BLaER1 (cell line): Measurements from ENCODE around the gene PLPP6.

Source experiments
- H3K27ac ChIP-seq: shearing (Covaris generic); formaldehyde crosslinking; 2 replicates; pipeline ENCODE4 v1.8.1; 2022
- H3K27me3 ChIP-seq: shearing (Covaris generic); formaldehyde crosslinking; 2 replicates; pipeline ENCODE4 v1.8.1; 2022
- H3K36me3 ChIP-seq: shearing (Covaris generic); formaldehyde crosslinking; 2 replicates; pipeline ENCODE4 v1.8.1; 2022
- H3K4me1 ChIP-seq: shearing (Covaris generic); formaldehyde crosslinking; 2 replicates; pipeline ENCODE4 v1.8.1; 2022
- H3K4me2 ChIP-seq: shearing (Covaris generic); formaldehyde crosslinking; 2 replicates; pipeline ENCODE4 v1.8.1; 2022
- H3K4me3 ChIP-seq: shearing (Covaris generic); formaldehyde crosslinking; 2 replicates; pipeline ENCODE4 v1.8.1; 2022
- H3K9ac ChIP-seq: shearing (Covaris generic); formaldehyde crosslinking; 2 replicates; pipeline ENCODE4 v1.8.1; 2022
- H3K9me3 ChIP-seq: shearing (Covaris generic); formaldehyde crosslinking; 2 replicates; pipeline ENCODE4 v1.8.1; 2022
- H4K20me1 ChIP-seq: shearing (Covaris generic); formaldehyde crosslinking; 2 replicates; pipeline ENCODE4 v1.8.1; 2022
- Cebpa-rat ChIP-seq: shearing (Covaris generic); IDR thresholded peaks from 2 replicates; pipeline ENCODE4 v1.8.1; 2022

PLPP6 gene

GRCh38 chr9:4674783-4675182 lies 12.7 kb downstream of the PLPP6 start:
- no peaks in the 10 kb centered on the region for H3K9me3 ChIP-seq
- H3K4me3 ChIP-seq = no peak overlapping the region
- H3K27me3 ChIP-seq = no peaks in the 10 kb centered on the region
- no peak overlapping the region for H3K4me2 ChIP-seq
- no peaks in the 10 kb centered on the region for H4K20me1 ChIP-seq
- peaks cover 10% of the 10 kb centered on the region for H3K4me1 ChIP-seq
- H3K36me3 ChIP-seq = no peaks in the 10 kb centered on the region
- no peak overlapping the region for H3K9ac ChIP-seq
- TF ChIP-seq Cebpa-rat = no peak
- H3K27ac ChIP-seq = no peak overlapping the region

DNA sequence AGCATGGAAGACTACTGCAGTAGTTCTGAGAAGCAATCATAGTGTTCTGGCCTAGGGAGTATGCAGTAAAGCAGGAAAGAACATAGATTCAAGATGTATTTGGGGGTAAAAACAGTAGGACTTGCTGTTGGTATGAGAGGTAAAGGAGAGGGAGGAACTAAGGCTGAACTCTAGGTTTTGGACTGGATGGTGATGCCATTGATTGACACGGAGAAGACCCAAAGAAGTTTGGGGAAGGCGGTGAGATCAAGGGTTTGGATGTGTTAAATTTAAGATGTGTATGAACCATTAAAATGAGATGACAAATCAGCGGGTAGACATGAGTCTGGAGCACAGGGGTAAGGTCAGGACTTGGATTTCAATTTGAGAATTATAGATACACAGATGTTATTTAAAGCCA lies 15.3 kb downstream of the PLPP6 start:
- Histone ChIP-seq H4K20me1 (no peaks in the 10 kb centered on the region), H3K4me2 (no peak overlapping the region), H3K9ac (no peak overlapping the region), H3K9me3 (no peaks in the 10 kb centered on the region), H3K36me3 (no peaks in the 10 kb centered on the region), H3K27ac (no peak overlapping the region), H3K27me3 (no peaks in the 10 kb centered on the region), H3K4me1 (peaks cover 22% of the 10 kb centered on the region), H3K4me3 (no peak overlapping the region)
- no peak for TF ChIP-seq Cebpa-rat

- peak overlapping the region; percentile 91 for H3K9ac ChIP-seq
- no peak for TF ChIP-seq Cebpa-rat
- peak overlapping the region; percentile 82 for H3K4me3 ChIP-seq
- H4K20me1 ChIP-seq = peaks cover 6% of the 10 kb centered on the region
- H3K36me3 ChIP-seq = peaks cover 7% of the 10 kb centered on the region
- H3K27me3 ChIP-seq = no peaks in the 10 kb centered on the region
- no peaks in the 10 kb centered on the region for H3K9me3 ChIP-seq
- H3K4me2 ChIP-seq = peak overlapping the region; percentile 78
- H3K27ac ChIP-seq = peak overlapping the region; percentile 94
- peaks cover 22% of the 10 kb centered on the region for H3K4me1 ChIP-seq
Measured at GRCh38 chr9:4678679-4679267, 16.7 kb downstream of the PLPP6 start.

- Histone ChIP-seq H3K4me3 (peak within 1 kb of the TSS; percentile 82), H3K9ac (peak within 1 kb of the TSS; percentile 91), H4K20me1 (peaks cover 14% of the 10 kb centered on the region), H3K36me3 (peaks cover 12% of the 10 kb centered on the region), H3K27ac (peak within 1 kb of the TSS; percentile 94), H3K9me3 (no peaks in the 10 kb centered on the region), H3K4me1 (peaks cover 22% of the 10 kb centered on the region), H3K27me3 (no peaks in the 10 kb centered on the region), H3K4me2 (peak within 1 kb of the TSS; percentile 79)
- no peak for TF ChIP-seq Cebpa-rat
Measured at GRCh38 chr9:4679268-4680172, 17.4 kb downstream of the PLPP6 start, which contains the start of gene CDC37L1. CDC37L1 (plus strand) TSS chr9:4679569; CDS start chr9:4679768, 199 bp downstream.

DNA sequence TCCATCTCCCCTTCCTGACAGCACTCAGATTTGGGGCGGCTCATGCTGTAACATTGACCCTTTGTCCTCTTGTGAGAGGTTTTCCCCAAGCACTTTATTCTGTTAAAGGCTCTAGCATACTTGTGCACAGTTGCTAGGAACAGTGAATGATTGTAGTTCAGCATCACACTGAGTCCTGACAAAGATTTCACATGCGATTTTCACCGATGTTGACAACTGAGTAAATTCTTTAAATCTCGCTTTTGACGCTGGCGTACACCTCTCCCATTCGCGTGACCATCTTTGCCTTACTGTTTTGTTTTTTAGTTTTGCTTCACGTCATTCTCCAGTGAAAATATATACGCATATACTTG lies 18.1 kb downstream of the PLPP6 start:
- Histone ChIP-seq H3K9ac (peak overlapping the region; percentile 91), H3K27me3 (no peaks in the 10 kb centered on the region), H3K4me2 (peak overlapping the region; percentile 79), H3K9me3 (no peaks in the 10 kb centered on the region), H3K4me3 (peak overlapping the region; percentile 82), H3K27ac (peak overlapping the region; percentile 94), H3K36me3 (peaks cover 18% of the 10 kb centered on the region), H4K20me1 (peaks cover 20% of the 10 kb centered on the region), H3K4me1 (peaks cover 22% of the 10 kb centered on the region)
- no peak for TF ChIP-seq Cebpa-rat

- peaks cover 22% of the 10 kb centered on the region for H3K4me1 ChIP-seq
- H4K20me1 ChIP-seq = peaks cover 22% of the 10 kb centered on the region
- peak overlapping the region; percentile 82 for H3K4me3 ChIP-seq
- H3K27ac ChIP-seq = peak overlapping the region; percentile 94
- H3K36me3 ChIP-seq = peaks cover 22% of the 10 kb centered on the region
- peak overlapping the region; percentile 79 for H3K4me2 ChIP-seq
- peak overlapping the region; percentile 91 for H3K9ac ChIP-seq
- no peaks in the 10 kb centered on the region for H3K27me3 ChIP-seq
- H3K9me3 ChIP-seq = no peaks in the 10 kb centered on the region
- no peak for TF ChIP-seq Cebpa-rat
Measured at GRCh38 chr9:4680750-4681149, 18.7 kb downstream of the PLPP6 start.

DNA sequence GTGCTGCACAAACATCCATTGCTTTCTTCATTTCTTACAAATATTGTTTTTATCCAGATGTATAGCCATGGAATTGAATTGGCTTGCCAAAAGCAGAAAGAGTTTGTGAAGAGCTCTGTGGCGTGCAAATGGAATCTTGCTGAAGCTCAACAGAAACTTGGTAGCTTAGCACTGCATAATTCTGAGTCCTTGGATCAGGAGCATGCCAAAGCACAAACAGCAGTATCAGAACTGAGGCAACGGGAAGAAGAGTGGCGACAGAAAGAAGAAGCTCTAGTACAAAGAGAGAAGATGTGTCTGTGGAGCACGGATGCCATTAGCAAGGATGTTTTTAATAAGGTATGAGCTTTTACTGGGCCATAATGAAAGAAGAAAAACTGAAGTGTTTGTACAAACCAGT lies 22.7 kb downstream of the PLPP6 start:
- peaks cover 47% of the 10 kb centered on the region for H3K36me3 ChIP-seq
- H3K27ac ChIP-seq = no peak overlapping the region
- H3K4me1 ChIP-seq = peaks cover 13% of the 10 kb centered on the region
- H3K9ac ChIP-seq = no peak overlapping the region
- no peak overlapping the region for H3K4me3 ChIP-seq
- TF ChIP-seq Cebpa-rat = no peak
- H3K27me3 ChIP-seq = no peaks in the 10 kb centered on the region
- H3K9me3 ChIP-seq = no peaks in the 10 kb centered on the region
- peaks cover 37% of the 10 kb centered on the region for H4K20me1 ChIP-seq
- no peak overlapping the region for H3K4me2 ChIP-seq

DNA sequence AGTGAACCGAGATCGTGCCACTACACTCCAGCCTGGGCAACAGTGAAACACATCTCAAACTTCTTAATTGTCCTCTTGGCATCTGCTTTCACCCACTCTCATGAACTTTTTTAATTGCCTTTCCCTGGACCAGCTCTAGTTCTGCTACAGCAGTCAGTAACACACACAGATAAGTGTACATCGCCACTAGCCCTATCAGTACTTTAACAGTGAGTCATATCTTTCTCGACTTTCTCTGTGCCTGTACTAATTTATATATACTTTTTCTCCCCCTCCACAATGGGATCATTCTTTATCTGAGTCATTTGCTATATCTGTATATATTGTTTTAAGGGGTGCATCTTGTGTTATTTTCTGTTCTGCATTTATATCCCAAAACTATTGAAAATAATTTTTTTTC lies 24.0 kb downstream of the PLPP6 start:
- H3K9ac ChIP-seq = no peak overlapping the region

DNA sequence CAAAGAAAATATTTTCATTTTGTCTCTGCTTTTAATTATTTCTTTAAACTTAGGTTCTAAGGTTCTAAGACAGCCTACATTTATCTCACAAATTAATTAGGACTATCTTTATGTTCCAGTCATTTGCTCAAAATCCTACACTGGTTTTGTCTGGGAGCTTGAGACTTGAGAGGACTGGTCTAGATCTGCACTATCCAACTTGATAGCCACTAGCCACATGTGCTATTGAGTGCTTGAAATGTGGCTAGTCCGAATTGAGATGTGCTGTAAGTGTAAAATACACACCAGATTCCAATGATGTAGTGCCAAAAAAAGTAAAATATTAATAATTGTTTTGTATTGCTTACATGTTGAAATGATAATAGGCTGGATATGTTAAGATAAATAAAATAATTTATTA lies 24.5 kb downstream of the PLPP6 start:
- H4K20me1 ChIP-seq = peaks cover 52% of the 10 kb centered on the region
- peaks cover 64% of the 10 kb centered on the region for H3K36me3 ChIP-seq
- H3K9me3 ChIP-seq = no peaks in the 10 kb centered on the region
- no peak overlapping the region for H3K4me2 ChIP-seq
- no peak overlapping the region for H3K4me3 ChIP-seq
- no peak for TF ChIP-seq Cebpa-rat
- no peak overlapping the region for H3K9ac ChIP-seq
- H3K27ac ChIP-seq = no peak overlapping the region
- H3K4me1 ChIP-seq = no peaks in the 10 kb centered on the region
- H3K27me3 ChIP-seq = no peaks in the 10 kb centered on the region

More for the DNA sequence above, 24.0 kb downstream of the PLPP6 start:
- Histone ChIP-seq H3K36me3 (peaks cover 60% of the 10 kb centered on the region), H3K4me3 (no peak overlapping the region), H3K27ac (no peak overlapping the region), H3K4me1 (peaks cover 4% of the 10 kb centered on the region), H3K9me3 (no peaks in the 10 kb centered on the region), H4K20me1 (peaks cover 48% of the 10 kb centered on the region), H3K4me2 (no peak overlapping the region), H3K27me3 (no peaks in the 10 kb centered on the region)
- no peak for TF ChIP-seq Cebpa-rat

DNA sequence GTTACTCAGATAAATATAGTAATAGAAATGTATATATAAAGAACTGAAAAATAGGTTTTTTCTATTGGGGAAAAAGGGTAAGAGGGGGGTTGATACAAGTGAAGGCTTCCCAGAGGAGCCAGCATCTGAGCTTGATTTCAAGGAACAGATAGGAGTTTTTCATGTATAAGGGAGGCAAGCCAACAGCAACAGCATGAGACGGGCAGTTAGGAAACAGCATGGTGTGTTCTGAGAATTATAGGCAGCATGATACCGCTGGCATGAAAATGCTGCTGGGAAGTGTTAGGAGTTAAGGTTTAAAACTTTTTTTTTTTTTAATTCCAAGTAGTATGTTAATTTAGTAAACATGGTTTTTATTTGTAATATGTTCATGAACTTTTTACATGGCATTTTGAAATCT lies 26.9 kb downstream of the PLPP6 start:
- Histone ChIP-seq H3K4me3 (no peak overlapping the region), H3K9ac (no peak overlapping the region), H3K27me3 (no peaks in the 10 kb centered on the region), H3K27ac (no peak overlapping the region), H4K20me1 (peaks cover 49% of the 10 kb centered on the region), H3K4me1 (no peaks in the 10 kb centered on the region), H3K4me2 (no peak overlapping the region), H3K9me3 (no peaks in the 10 kb centered on the region), H3K36me3 (peaks cover 67% of the 10 kb centered on the region)
- TF ChIP-seq Cebpa-rat = no peak
